Spinal cord (tissue), 10 donors: ENCODE data around the gene TELO2. TPM values are rescaled to one million over a fixed set of nuclear protein-coding genes. Genes with fewer than 3 reads are reported as not detected.

ENCODE experiments used
- DNase-seq, 6 donors: peaks; one replicate each; pipeline versions ENCODE4 v3.0.0 to v3.0.0-alpha.2; 2013 to 2015; ENCODE audit warnings: low spot score in 6 of 6, low read depth in 4 of 6
- H3K27ac ChIP-seq: one replicate; pipeline ENCODE4 v1.5.1; 2013; ENCODE audit warnings: low read depth, low read length, control low read depth
- H3K27me3 ChIP-seq: one replicate; pipeline ENCODE4 v1.6.1; 2013; ENCODE audit warnings: low read length; ENCODE audit not compliant: control insufficient read depth, insufficient read depth
- H3K36me3 ChIP-seq: one replicate; pipeline ENCODE4 v1.6.1; 2013; ENCODE audit warnings: low read length; ENCODE audit not compliant: control insufficient read depth, insufficient read depth
- H3K4me1 ChIP-seq: one replicate; pipeline ENCODE4 v1.6.1; 2013; ENCODE audit warnings: low read length; ENCODE audit not compliant: control insufficient read depth, insufficient read depth
- H3K4me3 ChIP-seq: one replicate; pipeline ENCODE4 v1.5.1; 2013; ENCODE audit warnings: low read depth, low read length, control low read depth
- H3K9me3 ChIP-seq: one replicate; pipeline ENCODE4 v1.6.1; 2013; ENCODE audit warnings: low read length; ENCODE audit not compliant: control insufficient read depth, insufficient read depth
- WGBS: methylation state at CpG from one replicate; pipeline ENCODE4 v1.1.5; 2013; ENCODE audit warnings: missing lambda C conversion rate; ENCODE audit not compliant: insufficient coverage; 5-methylcytosine and 5-hydroxymethylcytosine counted together
- polyA plus RNA-seq, 2 donors: library from polyadenylated mRNA; unstranded; fragments of 120-200 nt; gene quantifications; one replicate each; pipeline ENCODE4 v1.2.1, GENCODE V29; 2013; ENCODE audit not compliant: insufficient read length in 2 of 2
- total RNA-seq, 2 donors: library from RNA; depleted of rRNA in 1 of 2; stranded (reverse); fragments of 120-200 nt in 1 of 2; fragments of >200 nt in 1 of 2; gene quantifications; one replicate each; pipeline versions ENCODE4 v1.2.3 to v1.2.4, GENCODE V29; 2013 to 2014
- donor health status: healthy.

Gene TELO2
- total and polyA plus RNA-seq, 4 donors, result 16.9 to 65.6 (median 37.8) TPM

- Histone ChIP-seq H3K27ac (peak overlapping the region; percentile 80), H3K4me3 (no peak overlapping the region), H3K27me3 (no peaks in the 10 kb centered on the region), H3K4me1 (no peaks in the 10 kb centered on the region), H3K36me3 (peaks cover 88% of the 10 kb centered on the region), H3K9me3 (no peaks in the 10 kb centered on the region)
- WGBS, result 95% methylated on average over 12 of the region's 16 CpGs
- no peak for DNase-seq
Observed at GRCh38 chr16:1557074-1557473, 63.9 kb downstream of the TELO2 start.

DNA sequence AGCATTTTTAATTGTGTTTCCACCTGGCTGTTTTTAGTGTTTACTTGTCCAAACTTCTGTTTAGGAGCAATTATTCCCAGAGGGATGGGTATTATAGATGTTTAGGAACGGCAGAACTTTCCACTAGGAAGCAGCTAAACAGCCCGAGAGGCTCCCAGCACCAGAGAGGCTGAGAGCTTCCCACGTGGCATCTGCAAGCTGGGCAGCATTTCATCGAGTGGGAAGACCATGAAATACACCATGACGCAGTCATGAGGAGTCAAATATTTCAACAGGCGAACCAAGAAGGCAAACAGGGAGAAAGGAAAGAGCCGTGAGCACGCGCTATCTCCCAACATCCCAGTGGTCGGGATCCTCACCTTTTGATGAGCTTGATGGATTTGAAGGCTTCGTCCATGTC, 64.4 kb downstream of the TELO2 start:
- no peak overlapping the region for H3K4me3 ChIP-seq
- H3K9me3 ChIP-seq, result no peaks in the 10 kb centered on the region
- no peaks in the 10 kb centered on the region for H3K4me1 ChIP-seq
- H3K27ac ChIP-seq, result no peak overlapping the region
- DNase-seq, result no peak
- WGBS, result 94% methylated on average over 11 of the region's 11 CpGs
- peaks cover 90% of the 10 kb centered on the region for H3K36me3 ChIP-seq
- H3K27me3 ChIP-seq, result no peaks in the 10 kb centered on the region

DNA sequence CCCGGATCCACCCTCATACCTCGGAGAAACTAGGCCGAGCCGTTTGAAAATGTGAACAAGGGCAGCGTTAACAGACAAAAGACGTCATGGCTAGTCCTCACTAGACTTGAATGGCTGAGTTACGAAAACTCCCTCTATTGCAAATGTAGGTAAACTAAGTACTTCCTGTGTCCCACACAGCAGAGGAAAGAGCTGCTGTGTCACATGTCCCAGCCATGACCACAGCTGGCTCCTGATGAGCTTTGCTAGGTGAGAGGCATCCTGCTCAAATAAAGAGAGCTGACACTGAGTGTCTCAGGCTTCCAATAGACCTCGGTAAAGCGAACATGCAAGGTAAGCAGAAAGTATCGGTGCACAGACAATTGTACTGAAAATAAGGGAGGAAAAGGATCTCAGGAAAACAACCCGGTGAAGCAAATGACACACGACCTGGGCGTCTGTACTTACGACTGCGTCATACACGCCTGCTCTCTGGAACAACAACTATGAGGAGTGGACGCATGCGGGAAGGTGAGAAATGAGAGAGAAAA, 66.4 kb downstream of the TELO2 start:
- H3K4me1 ChIP-seq, result no peaks in the 10 kb centered on the region
- DNase-seq, result no peak
- H3K27ac ChIP-seq, result no peak overlapping the region
- WGBS, result 95% methylated on average over 11 of the region's 18 CpGs
- H3K36me3 ChIP-seq, result peaks cover 93% of the 10 kb centered on the region
- no peak overlapping the region for H3K4me3 ChIP-seq
- no peaks in the 10 kb centered on the region for H3K9me3 ChIP-seq
- no peaks in the 10 kb centered on the region for H3K27me3 ChIP-seq

Other genes with a start within 250 kb of the TELO2 start
- gene TPSD1, start 237.3 kb upstream of the TELO2 start, total RNA-seq, result not detected
- not detected for gene TPSD1, start 237.3 kb upstream of the TELO2 start, polyA plus RNA-seq
- gene UBE2I, start 183.7 kb upstream of the TELO2 start, total RNA-seq, result 10 to 100 TPM; 28.7 to 46.6 TPM
- gene UBE2I, start 183.7 kb upstream of the TELO2 start, polyA plus RNA-seq, result 100 to 1,000 TPM; 118 to 139 TPM
- 10 to 100 TPM; 30.1 to 48.1 TPM for gene BAIAP3, start 159.7 kb upstream of the TELO2 start, total RNA-seq
- 10 to 100 TPM; 56.4 to 69.8 TPM for gene BAIAP3, start 159.7 kb upstream of the TELO2 start, polyA plus RNA-seq
- 10 to 100 TPM; 28.9 to 58.4 TPM for gene TSR3, start 141.5 kb upstream of the TELO2 start, total RNA-seq
- gene TSR3, start 141.5 kb upstream of the TELO2 start, polyA plus RNA-seq, result 10 to 100 TPM; 88.1 to 92.1 TPM
- gene GNPTG, start 141.4 kb upstream of the TELO2 start, total RNA-seq, result 10 to 100 TPM; 33.5 to 81.4 TPM
- gene GNPTG, start 141.4 kb upstream of the TELO2 start, polyA plus RNA-seq, result 100 to 1,000 TPM in 1 of 2 donors, 10 to 100 TPM in 1; 96.8 to 127 TPM
- 10 to 100 TPM; 13.2 to 15.0 TPM for gene UNKL, start 78.7 kb upstream of the TELO2 start, total RNA-seq
- gene UNKL, start 78.7 kb upstream of the TELO2 start, polyA plus RNA-seq, result 10 to 100 TPM; 23.2 to 32.5 TPM
- gene UQCC4, start 72.6 kb upstream of the TELO2 start, total RNA-seq, result 10 to 100 TPM in 1 of 2 donors, 1 to 10 TPM in 1; 8.2 to 15.8 TPM
- 10 to 100 TPM; 18.4 to 18.6 TPM for gene UQCC4, start 72.6 kb upstream of the TELO2 start, polyA plus RNA-seq
- gene PERCC1, start 62.3 kb upstream of the TELO2 start, total RNA-seq, result not detected
- gene PERCC1, start 62.3 kb upstream of the TELO2 start, polyA plus RNA-seq, result under 1 TPM in 1 of 2 donors, not detected in 1; 0.35 TPM
- 1 to 10 TPM in 1 of 2 donors, under 1 TPM in 1; 0.59 to 2.2 TPM for gene CCDC154, start 48.8 kb upstream of the TELO2 start, total RNA-seq
- 1 to 10 TPM; 2.5 to 3.9 TPM for gene CCDC154, start 48.8 kb upstream of the TELO2 start, polyA plus RNA-seq
- gene CLCN7, start 18.3 kb upstream of the TELO2 start, total RNA-seq, result 10 to 100 TPM; 43.8 to 50.5 TPM
- gene CLCN7, start 18.3 kb upstream of the TELO2 start, polyA plus RNA-seq, result 10 to 100 TPM; 65.7 to 75.6 TPM
- gene PTX4, start 4.4 kb upstream of the TELO2 start, total RNA-seq, result under 1 TPM in 1 of 2 donors, not detected in 1; 0.11 TPM
- under 1 TPM in 1 of 2 donors, not detected in 1; 0.14 TPM for gene PTX4, start 4.4 kb upstream of the TELO2 start, polyA plus RNA-seq
- gene TMEM204, start 40.3 kb downstream of the TELO2 start, total RNA-seq, result 10 to 100 TPM in 1 of 2 donors, 1 to 10 TPM in 1; 3.0 to 18.8 TPM
- 10 to 100 TPM in 1 of 2 donors, 1 to 10 TPM in 1; 8.3 to 10.2 TPM for gene TMEM204, start 40.3 kb downstream of the TELO2 start, polyA plus RNA-seq
- 10 to 100 TPM; 21.2 to 37.1 TPM for gene IFT140, start 118.7 kb downstream of the TELO2 start, total RNA-seq
- 10 to 100 TPM; 32.9 to 41.6 TPM for gene IFT140, start 118.7 kb downstream of the TELO2 start, polyA plus RNA-seq
- gene CRAMP1, start 119.0 kb downstream of the TELO2 start, total RNA-seq, result 10 to 100 TPM in 1 of 2 donors, 1 to 10 TPM in 1; 7.9 to 16.4 TPM
- 10 to 100 TPM; 19.2 to 24.4 TPM for gene CRAMP1, start 119.0 kb downstream of the TELO2 start, polyA plus RNA-seq
- 10 to 100 TPM; 24.4 to 45.8 TPM for gene JPT2, start 184.9 kb downstream of the TELO2 start, total RNA-seq
- 10 to 100 TPM; 38.5 to 39.7 TPM for gene JPT2, start 184.9 kb downstream of the TELO2 start, polyA plus RNA-seq
- gene MAPK8IP3, start 212.8 kb downstream of the TELO2 start, total RNA-seq, result 10 to 100 TPM; 53.3 to 72.6 TPM
- 100 to 1,000 TPM; 113 to 137 TPM for gene MAPK8IP3, start 212.8 kb downstream of the TELO2 start, polyA plus RNA-seq